Loucy (cell line): ENCODE data around the gene FOXA3.

Experiments used
- H2AFZ ChIP-seq: fragments of 200-600 bp; sonication (generic); 2 replicates; pipeline ENCODE4 v1.6.0; 2016; ENCODE audit warnings: antibody characterized with exemption, mild to moderate bottlenecking, low read length, moderate library complexity
- H3F3A ChIP-seq: fragments of 200-600 bp; 2 replicates; pipeline ENCODE4 v1.6.0; 2016; ENCODE audit warnings: antibody characterized with exemption, low read depth, mild to moderate bottlenecking
- H3K27me3 ChIP-seq: fragments of 200-600 bp; sonication (generic); 2 replicates; pipeline ENCODE4 v1.6.1; 2014; ENCODE audit warnings: low read length, mild to moderate bottlenecking; ENCODE audit not compliant: insufficient read depth, poor library complexity, severe bottlenecking
- H3K36me3 ChIP-seq: fragments of 200-600 bp; sonication (generic); 2 replicates; pipeline ENCODE4 v1.6.1; 2016; ENCODE audit warnings: low read length; ENCODE audit not compliant: insufficient read depth
- H3K4me1 ChIP-seq: fragments of 200-600 bp; sonication (generic); 2 replicates; pipeline ENCODE4 v1.5.1; 2014; ENCODE audit warnings: low read length, mild to moderate bottlenecking; ENCODE audit not compliant: insufficient read depth, poor library complexity, severe bottlenecking
- H3K4me2 ChIP-seq: fragments of 200-600 bp; sonication (generic); 2 replicates; pipeline ENCODE4 v1.6.0; 2014; ENCODE audit warnings: antibody characterized with exemption, low read length, low read depth, mild to moderate bottlenecking; ENCODE audit not compliant: poor library complexity, severe bottlenecking
- H3K4me3 ChIP-seq: fragments of 200-600 bp; sonication (generic); 2 replicates; pipeline ENCODE4 v1.5.1; 2014; ENCODE audit warnings: low read length, mild to moderate bottlenecking, mixed read lengths; ENCODE audit not compliant: poor library complexity, severe bottlenecking
- H3K79me2 ChIP-seq: fragments of 200-600 bp; sonication (generic); 2 replicates; pipeline ENCODE4 v1.6.1; 2014; ENCODE audit warnings: low read length; ENCODE audit not compliant: insufficient read depth
- H3K9ac ChIP-seq: fragments of 200-600 bp; sonication (generic); 2 replicates; pipeline ENCODE4 v1.6.0; 2014; ENCODE audit warnings: mild to moderate bottlenecking, low read depth, low read length, moderate library complexity; ENCODE audit not compliant: poor library complexity, severe bottlenecking
- H3K9me2 ChIP-seq: fragments of 200-600 bp; sonication (generic); replicated peaks from 2 replicates; pipeline ENCODE4 v1.6.1; 2016; ENCODE audit warnings: low read depth, low read length, mixed read lengths
- H3K9me3 ChIP-seq: fragments of 200-600 bp; sonication (generic); 2 replicates; pipeline ENCODE4 v1.6.1; 2014; ENCODE audit warnings: mild to moderate bottlenecking, antibody characterized with exemption, low read length, low read depth; ENCODE audit not compliant: insufficient read depth
- H4K20me1 ChIP-seq: fragments of 200-600 bp; sonication (generic); 2 replicates; pipeline ENCODE4 v1.6.0; 2014; ENCODE audit warnings: antibody characterized with exemption, low read length, mild to moderate bottlenecking; ENCODE audit not compliant: insufficient read depth, poor library complexity, severe bottlenecking
- EZH2phosphoT487 ChIP-seq: fragments of 200-600 bp; IDR thresholded peaks from 2 replicates; pipeline ENCODE4 v1.6.1; 2018; ENCODE audit warnings: antibody characterized with exemption, mild to moderate bottlenecking, moderate library complexity, borderline replicate concordance
- TF ChIP-seq, protein P1 (sequence below): fragments of 200-600 bp; sonication (generic); conservative IDR thresholded peaks from 2 replicates; pipeline ENCODE4 v1.5.1; 2014; ENCODE audit warnings: mild to moderate bottlenecking, antibody characterized with exemption, low read length

FOXA3 gene

DNA sequence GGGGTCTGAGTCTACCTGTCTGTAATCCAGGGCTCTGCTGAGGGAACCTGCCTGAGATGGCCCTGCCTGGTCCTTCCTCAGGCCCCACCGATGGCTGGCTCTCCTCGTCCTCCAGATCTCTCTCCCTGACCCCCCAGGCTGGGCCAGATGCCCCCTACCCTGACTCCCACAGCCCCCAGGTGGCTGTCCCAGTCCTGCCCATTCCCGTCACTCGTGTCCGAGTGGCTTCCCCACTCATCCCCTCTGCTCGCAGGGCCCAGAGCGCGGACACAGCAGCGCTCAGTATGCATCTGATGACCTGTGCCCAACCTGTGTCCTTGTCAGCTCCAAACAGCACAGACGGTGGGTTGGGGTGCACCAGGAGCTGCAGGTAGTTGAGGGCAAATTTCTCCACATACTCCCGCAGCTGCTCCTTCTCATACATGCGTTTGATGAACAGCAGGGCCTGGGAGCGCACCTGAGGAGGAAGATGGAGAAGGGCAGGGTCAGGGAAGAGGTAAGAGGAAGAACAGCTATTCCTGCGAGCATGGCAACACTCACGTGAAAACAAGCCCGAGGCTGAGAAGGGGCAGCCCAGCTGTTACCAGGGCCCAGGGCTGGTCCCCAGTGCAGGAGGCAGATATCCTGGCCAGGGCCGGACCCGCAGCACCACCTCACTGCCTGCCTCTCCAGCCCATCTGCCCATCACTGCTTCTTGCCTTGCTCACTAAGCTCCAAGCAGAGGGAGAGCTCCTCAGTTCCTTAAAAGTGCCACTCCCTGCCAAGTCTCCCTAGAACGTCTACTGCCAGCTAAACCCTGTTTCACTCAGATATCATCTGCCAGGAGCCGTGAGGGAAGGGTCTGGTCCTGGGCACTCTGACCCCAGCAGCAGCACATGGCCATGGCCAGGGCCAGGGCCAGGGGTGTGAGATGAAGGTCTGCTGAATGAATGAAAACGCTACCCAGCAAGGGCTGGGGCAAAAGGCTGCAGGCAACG is 37.9 kb upstream of the FOXA3 start:
- H3K4me2 ChIP-seq = no peak overlapping the region
- H3K4me1 ChIP-seq = no peaks in the 10 kb centered on the region
- no peak overlapping the region for H3K9ac ChIP-seq
- H4K20me1 ChIP-seq = no peaks in the 10 kb centered on the region
- H3K36me3 ChIP-seq = peaks cover 77% of the 10 kb centered on the region; the same call in 1 of the 2 replicates
- H3K9me3 ChIP-seq = no peaks in the 10 kb centered on the region
- H3K27me3 ChIP-seq = no peaks in the 10 kb centered on the region
- no peak overlapping the region for H2AFZ ChIP-seq
- H3K4me3 ChIP-seq = no peak overlapping the region
- TF ChIP-seq, protein P1, sequence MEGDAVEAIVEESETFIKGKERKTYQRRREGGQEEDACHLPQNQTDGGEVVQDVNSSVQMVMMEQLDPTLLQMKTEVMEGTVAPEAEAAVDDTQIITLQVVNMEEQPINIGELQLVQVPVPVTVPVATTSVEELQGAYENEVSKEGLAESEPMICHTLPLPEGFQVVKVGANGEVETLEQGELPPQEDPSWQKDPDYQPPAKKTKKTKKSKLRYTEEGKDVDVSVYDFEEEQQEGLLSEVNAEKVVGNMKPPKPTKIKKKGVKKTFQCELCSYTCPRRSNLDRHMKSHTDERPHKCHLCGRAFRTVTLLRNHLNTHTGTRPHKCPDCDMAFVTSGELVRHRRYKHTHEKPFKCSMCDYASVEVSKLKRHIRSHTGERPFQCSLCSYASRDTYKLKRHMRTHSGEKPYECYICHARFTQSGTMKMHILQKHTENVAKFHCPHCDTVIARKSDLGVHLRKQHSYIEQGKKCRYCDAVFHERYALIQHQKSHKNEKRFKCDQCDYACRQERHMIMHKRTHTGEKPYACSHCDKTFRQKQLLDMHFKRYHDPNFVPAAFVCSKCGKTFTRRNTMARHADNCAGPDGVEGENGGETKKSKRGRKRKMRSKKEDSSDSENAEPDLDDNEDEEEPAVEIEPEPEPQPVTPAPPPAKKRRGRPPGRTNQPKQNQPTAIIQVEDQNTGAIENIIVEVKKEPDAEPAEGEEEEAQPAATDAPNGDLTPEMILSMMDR = no peak
- TF ChIP-seq EZH2phosphoT487 = no peak
- no peaks in the 10 kb centered on the region for H3K79me2 ChIP-seq
- H3K9me2 ChIP-seq = no peaks in the 10 kb centered on the region
- H3F3A ChIP-seq = no peaks in the 10 kb centered on the region

DNA sequence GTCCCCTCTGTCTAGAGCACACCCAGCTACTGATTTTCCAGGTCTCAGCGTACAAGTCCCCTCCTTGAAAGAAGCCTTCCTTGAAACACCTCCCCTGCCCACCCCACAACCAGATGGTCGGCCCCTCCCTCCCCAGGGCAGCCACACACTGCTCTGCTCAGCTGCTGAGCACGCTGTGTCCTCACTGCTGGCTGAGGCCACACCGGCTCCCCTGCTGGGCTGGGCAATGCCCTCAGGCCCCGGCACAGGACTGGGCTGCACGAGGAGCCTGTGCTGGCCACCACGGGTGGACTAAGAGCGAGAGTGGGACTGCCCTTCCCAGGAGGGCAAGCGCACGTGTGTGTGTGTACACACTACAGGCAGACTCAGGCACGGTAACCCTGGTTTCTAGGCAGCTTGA is 37.2 kb upstream of the FOXA3 start:
- H3K4me2 ChIP-seq = no peak overlapping the region
- no peak overlapping the region for H2AFZ ChIP-seq
- no peaks in the 10 kb centered on the region for H3K79me2 ChIP-seq
- no peaks in the 10 kb centered on the region for H3K9me3 ChIP-seq
- peaks cover 84% of the 10 kb centered on the region; the same call in 1 of the 2 replicates for H3K36me3 ChIP-seq
- TF ChIP-seq, protein P1 = no peak
- TF ChIP-seq EZH2phosphoT487 = no peak
- H3K4me1 ChIP-seq = no peaks in the 10 kb centered on the region
- H3K9me2 ChIP-seq = no peaks in the 10 kb centered on the region
- no peaks in the 10 kb centered on the region for H3K27me3 ChIP-seq
- no peak overlapping the region for H3K4me3 ChIP-seq
- no peaks in the 10 kb centered on the region for H4K20me1 ChIP-seq
- no peaks in the 10 kb centered on the region for H3F3A ChIP-seq
- no peak overlapping the region for H3K9ac ChIP-seq

DNA sequence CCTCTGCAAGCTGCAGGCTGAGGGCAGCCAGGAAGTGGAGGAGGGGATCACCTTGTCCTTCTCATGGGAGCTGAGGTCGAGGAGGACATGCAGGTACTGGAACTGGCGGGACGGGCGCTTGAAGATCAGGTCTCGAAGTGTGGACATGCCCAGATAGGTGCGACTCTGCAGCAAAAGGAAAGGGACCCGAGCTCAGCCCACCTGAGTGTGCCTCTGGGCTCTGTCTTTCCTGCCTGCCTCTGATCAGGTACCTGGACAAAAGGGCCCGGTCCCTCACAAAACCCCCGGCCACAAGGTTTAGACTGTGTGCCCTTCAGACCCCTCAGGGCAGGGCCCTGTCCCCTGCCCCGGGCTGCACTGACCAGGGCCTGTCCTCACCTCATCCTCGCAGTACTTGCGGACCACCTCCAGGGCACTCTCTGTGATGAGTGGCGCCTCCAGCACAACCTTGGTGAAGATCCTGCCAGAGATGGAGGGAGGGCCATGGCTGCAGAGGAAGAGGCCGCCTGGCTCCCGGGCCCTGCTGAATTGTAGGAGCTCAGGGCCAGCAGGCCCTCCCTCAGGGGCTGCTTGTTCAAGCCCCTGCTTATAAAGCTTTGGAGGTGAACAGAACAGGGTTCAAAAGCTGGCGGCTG is 36.5 kb upstream of the FOXA3 start:
- Histone ChIP-seq H2AFZ (no peak overlapping the region), H4K20me1 (no peaks in the 10 kb centered on the region), H3K4me1 (no peaks in the 10 kb centered on the region), H3K4me2 (no peak overlapping the region), H3F3A (no peaks in the 10 kb centered on the region), H3K36me3 (peaks cover 87% of the 10 kb centered on the region; the same call in 1 of the 2 replicates), H3K4me3 (no peak overlapping the region), H3K9me3 (no peaks in the 10 kb centered on the region), H3K79me2 (no peaks in the 10 kb centered on the region), H3K9ac (no peak overlapping the region), H3K9me2 (no peaks in the 10 kb centered on the region), H3K27me3 (no peaks in the 10 kb centered on the region)
- TF ChIP-seq, protein P1 = no peak
- TF ChIP-seq EZH2phosphoT487 = no peak
